ENCODE results near the gene PHF19. TPM values are rescaled to one million over a fixed set of nuclear protein-coding genes. Genes with fewer than 3 reads are reported as not detected.

PHF19 gene
- total and polyA plus RNA-seq, 10 donors: 12.6 to 53.0 (median 36.7) TPM

- Histone ChIP-seq H3K27ac (peak overlapping the region in 7 of 8 donors; percentile 19 to 74 (median 51)), H3K4me3 (no peak overlapping the region), H3K36me3 (peaks cover 0 to 100% (median 44%) of the 10 kb centered on the region in 6 donors), H3K27me3 (replicated peaks in 1 of 7) (no peaks in the 10 kb centered on the region), H3K9me3 (no peaks in the 10 kb centered on the region), H3K4me1 (peaks cover 0 to 25% (median 7%) of the 10 kb centered on the region in 6 donors)
- intact Hi-C loops (cut with DNase I; ENCODE audit: low total_unique reads): no loop called here
- TF ChIP-seq POLR2A (IDR thresholded peaks at IDR 0.05) (no peak), POLR2AphosphoS5 (IDR thresholded peaks at IDR 0.05) (peak in 1 of 3 donors; percentile 6)
- TF ChIP-seq, protein P1, sequence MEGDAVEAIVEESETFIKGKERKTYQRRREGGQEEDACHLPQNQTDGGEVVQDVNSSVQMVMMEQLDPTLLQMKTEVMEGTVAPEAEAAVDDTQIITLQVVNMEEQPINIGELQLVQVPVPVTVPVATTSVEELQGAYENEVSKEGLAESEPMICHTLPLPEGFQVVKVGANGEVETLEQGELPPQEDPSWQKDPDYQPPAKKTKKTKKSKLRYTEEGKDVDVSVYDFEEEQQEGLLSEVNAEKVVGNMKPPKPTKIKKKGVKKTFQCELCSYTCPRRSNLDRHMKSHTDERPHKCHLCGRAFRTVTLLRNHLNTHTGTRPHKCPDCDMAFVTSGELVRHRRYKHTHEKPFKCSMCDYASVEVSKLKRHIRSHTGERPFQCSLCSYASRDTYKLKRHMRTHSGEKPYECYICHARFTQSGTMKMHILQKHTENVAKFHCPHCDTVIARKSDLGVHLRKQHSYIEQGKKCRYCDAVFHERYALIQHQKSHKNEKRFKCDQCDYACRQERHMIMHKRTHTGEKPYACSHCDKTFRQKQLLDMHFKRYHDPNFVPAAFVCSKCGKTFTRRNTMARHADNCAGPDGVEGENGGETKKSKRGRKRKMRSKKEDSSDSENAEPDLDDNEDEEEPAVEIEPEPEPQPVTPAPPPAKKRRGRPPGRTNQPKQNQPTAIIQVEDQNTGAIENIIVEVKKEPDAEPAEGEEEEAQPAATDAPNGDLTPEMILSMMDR (IDR thresholded peaks at IDR 0.05 in 8 of 11, conservative IDR thresholded peaks at IDR 0.05 in 3 of 11): no peak
- WGBS, 5 donors: 79 to 93% (median 90%) methylated on average over 9 to 11 of the region's 11 CpGs
- no peak for DNase-seq
These were observed 19.1 kb downstream of the PHF19 start for GRCh38 chr9:120857902-120858301.

GRCh38 chr9:120857481-120857880 is 19.5 kb downstream of the PHF19 start:
- intact Hi-C loops (cut with DNase I; ENCODE audit: low total_unique reads): no loop called here
- TF ChIP-seq POLR2AphosphoS5 (IDR thresholded peaks at IDR 0.05): peak; percentile 58 to 72 (median 59)
- TF ChIP-seq, protein P1 (IDR thresholded peaks at IDR 0.05 in 8 of 11, conservative IDR thresholded peaks at IDR 0.05 in 3 of 11): no peak
- WGBS, 5 donors: 61 to 91% (median 74%) methylated on average over 7 of the region's 7 CpGs
- H3K9me3 ChIP-seq: no peaks in the 10 kb centered on the region
- peak; percentile 82 for DNase-seq
- H3K4me1 ChIP-seq: peaks cover 0 to 29% (median 8%) of the 10 kb centered on the region in 6 donors
- peak overlapping the region in 7 of 8 donors; percentile 19 to 74 (median 51) for H3K27ac ChIP-seq
- no peaks in the 10 kb centered on the region for H3K27me3 ChIP-seq (replicated peaks in 1 of 7)
- peaks cover 0 to 100% (median 40%) of the 10 kb centered on the region in 6 donors for H3K36me3 ChIP-seq
- H3K4me3 ChIP-seq: no peak overlapping the region

DNA sequence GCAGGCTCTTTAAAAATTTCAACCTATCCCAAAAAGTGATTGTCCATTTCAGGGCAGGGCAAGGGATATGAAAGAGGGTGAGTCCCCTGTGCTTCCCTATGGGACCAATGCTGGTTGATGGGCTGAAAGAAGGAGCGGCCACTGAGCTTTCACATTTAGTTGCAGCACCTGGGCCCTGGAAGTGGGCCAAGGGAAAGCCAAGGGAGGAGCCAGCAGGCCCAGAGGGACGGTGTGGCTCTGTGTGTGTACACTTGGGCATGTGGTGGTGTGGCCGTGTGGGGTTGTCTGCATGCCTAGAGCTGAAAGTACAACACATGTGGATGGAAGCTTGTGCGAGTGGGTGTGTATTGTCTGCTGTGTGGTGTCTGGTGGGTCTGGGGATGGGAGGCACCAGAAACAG is 20.3 kb downstream of the PHF19 start:
- peak overlapping the region in 5 of 8 donors; percentile 39 to 74 (median 65) for H3K27ac ChIP-seq
- intact Hi-C loops (cut with DNase I; ENCODE audit: low total_unique reads): no loop called here
- WGBS, 5 donors: 79 to 93% (median 90%) methylated on average over 4 of the region's 4 CpGs

More for the DNA sequence above, 20.3 kb downstream of the PHF19 start:
- Histone ChIP-seq H3K4me1 (peaks cover 0 to 37% (median 11%) of the 10 kb centered on the region in 6 donors), H3K27me3 (replicated peaks in 1 of 7) (no peaks in the 10 kb centered on the region), H3K36me3 (peaks cover 0 to 100% (median 32%) of the 10 kb centered on the region in 6 donors), H3K4me3 (no peak overlapping the region), H3K9me3 (no peaks in the 10 kb centered on the region)
- TF ChIP-seq POLR2AphosphoS5 (IDR thresholded peaks at IDR 0.05) (no peak), POLR2A (IDR thresholded peaks at IDR 0.05) (no peak)
- TF ChIP-seq, protein P1 (IDR thresholded peaks at IDR 0.05 in 8 of 11, conservative IDR thresholded peaks at IDR 0.05 in 3 of 11): no peak
- no peak for DNase-seq

Measured in spleen (tissue), 11 donors.